Left cardiac atrium (tissue), 4 donors: ENCODE results near the gene INPP4B. TPM values are rescaled to one million over a fixed set of nuclear protein-coding genes. Genes with fewer than 3 reads are reported as not detected.
"Not testable (repeated sequence)": the region's sequence is repeated elsewhere in the genome, so short reads cannot be mapped to it uniquely, and the experiment has no call there.

Experiments used
- ATAC-seq, 2 donors: fragments of 200-7000 bp; cut with Tn5 transposase; one replicate each; pipeline ENCODE4 v1.9.1; 2020; ENCODE audit warnings: mild to moderate bottlenecking in 2 of 2, moderate library complexity in 2 of 2
- DNase-seq: peaks from one replicate; pipeline ENCODE4 v3.0.0-alpha.2; 2020
- intact Hi-C, 2 donors: fragments of 100-400 bp; cut with DNase I; formaldehyde crosslinking; loops; one replicate each; pipeline versions ENCODE4 v1.14.1 to v1.15.1; 2022 to 2023
- total RNA-seq, 2 donors: library from RNA; stranded (reverse); fragmentation: NEBNext Ultra II Directional; extraction: Animal tissue kit (Norgen Biotek cat#: 25700); gene quantifications; one replicate each; pipeline ENCODE4 v1.2.1, GENCODE V29; 2021
- donor health status: DM: no; HTN: yes; CAD: no.
- donor health status: DM: no; HTN: yes; CAD: no; lungs with severe emphysema.
- donor health status: DM: yes; HTN: yes; CAD: no.
- donor health status: Dilated cardiomyopathy.

The INPP4B gene
- total RNA-seq, 2 donors from 2014 or later, result 9.0 to 11.0 TPM

DNA sequence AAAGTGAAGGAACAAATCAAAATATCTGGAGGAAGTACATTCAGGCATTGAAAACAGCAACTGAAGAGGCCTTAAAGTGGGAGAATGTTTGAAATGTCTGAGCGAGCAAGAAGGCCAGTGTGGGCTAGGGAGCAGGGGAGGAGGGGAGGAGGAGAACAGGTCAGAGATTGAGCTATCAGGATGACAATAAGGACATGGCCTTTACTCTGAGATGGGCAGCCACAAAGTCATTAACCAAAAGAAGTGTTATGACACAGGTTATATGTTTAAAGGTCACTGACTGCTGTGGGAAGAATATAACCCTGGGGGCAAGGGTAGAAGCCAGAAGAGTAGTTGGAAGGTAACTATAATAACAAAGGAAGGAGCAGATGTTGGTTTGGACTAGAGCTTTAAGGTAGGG lies 315.4 kb downstream of the INPP4B start:
- ATAC-seq (no peak), DNase-seq (no peak)
- intact Hi-C loops, result no loop called here

DNA sequence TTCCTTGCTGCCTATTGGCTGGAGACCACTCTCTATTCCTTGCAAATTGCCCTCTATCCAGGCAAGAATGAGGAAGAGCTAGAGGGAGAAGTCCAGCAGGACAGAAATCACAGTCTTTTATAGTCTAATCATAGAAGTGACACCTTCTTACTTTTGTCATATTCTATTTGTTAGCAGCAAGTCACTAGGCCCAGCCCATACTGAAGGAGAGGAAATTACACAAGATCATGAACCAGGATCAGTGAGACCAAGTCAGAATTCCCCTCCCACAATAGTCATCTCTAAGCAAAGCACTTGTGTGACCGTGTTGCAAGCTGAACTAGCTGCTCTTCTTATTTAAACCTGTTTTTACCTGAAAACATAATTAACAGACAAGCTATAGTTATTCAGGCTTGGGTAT lies 317.7 kb downstream of the INPP4B start:
- no peak for DNase-seq
- intact Hi-C loops, result no loop called here
- ATAC-seq, result no peak

DNA sequence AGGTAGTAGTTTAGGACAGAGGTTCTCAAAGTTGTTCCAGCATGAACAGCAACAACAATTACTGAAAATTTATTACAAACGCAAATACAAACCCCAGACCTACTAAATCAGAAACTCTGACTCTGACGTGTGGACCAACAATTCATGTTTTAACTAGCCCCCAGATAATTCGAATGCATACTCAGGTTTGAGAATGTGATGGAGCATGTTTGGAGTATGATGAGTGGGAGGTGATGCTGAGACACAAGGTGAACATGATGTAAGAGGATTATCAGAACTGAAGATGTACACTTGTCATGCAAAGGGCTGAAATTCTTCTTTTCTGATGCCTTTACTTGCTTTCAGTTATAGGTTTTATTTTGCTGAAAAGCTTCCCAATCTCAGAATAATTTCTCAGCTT lies 323.0 kb downstream of the INPP4B start:
- ATAC-seq, result no peak

DNA sequence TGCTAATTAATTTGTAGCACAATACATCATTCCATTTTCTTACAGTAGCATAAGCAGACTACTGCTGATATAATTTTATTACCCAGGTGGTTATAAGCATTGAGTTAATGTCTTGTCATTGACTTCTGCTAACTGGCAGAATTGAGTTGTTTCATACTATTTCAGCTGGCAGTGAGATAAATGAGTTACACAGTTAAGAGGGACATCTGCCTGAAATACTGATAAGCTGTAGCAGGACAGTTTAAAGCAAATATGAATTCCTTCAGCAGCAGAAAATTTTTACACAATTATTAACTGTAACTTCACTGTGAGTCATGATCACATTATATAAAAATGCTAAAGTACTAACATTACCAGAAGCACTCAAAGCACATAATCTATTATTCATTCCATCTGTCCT lies 326.8 kb downstream of the INPP4B start:
- intact Hi-C loops, result no loop called here
- DNase-seq, result no peak
- no peak for ATAC-seq

More for the DNA sequence above, 323.0 kb downstream of the INPP4B start:
- DNase-seq, result no peak
- intact Hi-C loops, result no loop called here

DNA sequence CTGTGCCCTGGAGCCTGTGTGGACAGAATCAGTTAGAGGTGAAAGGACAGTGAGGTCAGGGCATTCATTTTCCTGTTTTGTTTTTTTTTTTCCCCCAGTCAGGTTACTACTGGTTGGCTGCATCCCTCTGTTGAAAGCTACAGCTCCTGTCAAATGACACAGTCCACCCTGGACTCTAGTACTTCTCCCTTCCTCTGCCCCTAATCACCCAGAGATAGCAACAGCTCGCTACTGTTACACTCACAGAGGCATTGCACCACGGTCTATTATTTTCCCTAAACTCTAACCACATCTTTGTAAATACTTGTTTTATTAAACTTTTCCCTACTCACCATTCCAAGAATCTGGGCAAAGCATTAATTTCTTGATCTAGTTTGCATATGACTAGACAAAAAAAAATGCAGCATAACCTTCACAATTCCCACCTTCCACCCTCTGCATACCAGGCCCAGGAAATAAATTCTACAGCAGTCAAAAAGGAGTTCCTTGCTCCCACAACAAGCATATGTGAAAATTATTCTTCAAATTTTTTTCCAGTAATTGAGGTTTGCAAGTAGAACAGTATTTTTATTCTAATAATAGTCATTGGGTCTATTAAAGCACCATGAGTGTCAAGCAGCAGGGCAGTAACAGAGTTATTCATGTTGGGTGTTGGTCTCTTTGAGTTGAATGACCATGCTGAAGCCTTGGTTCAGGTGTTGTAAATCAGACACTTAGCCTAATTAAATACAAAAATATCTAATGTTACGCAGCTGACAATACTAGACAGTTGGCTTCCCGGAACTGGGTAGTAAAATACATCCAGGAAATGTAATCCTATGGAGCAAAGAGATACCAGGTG lies 329.2 kb downstream of the INPP4B start:
- intact Hi-C loops, result no loop called here
- DNase-seq, result no peak
- peak; percentile 83 to 95 for ATAC-seq

DNA sequence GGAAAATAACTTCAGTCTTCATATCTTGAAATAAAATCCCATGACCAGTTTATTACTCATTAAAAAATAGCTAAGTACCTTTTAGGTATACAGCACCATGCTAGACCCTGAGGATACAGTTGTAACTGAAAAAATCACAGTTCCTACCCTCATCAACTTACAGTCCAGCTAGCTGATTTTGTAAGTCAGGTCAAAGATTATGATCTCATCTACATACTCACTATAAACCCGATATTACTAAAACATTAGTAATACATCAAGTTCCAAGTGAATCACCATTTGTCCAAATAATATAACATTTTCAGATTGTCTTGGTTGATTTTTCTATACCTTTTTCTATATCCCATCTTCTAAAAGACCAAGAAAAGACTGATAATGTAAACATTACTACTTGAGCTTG lies 333.9 kb downstream of the INPP4B start:
- no peak for DNase-seq
- no peak for ATAC-seq
- intact Hi-C loops, result no loop called here

DNA sequence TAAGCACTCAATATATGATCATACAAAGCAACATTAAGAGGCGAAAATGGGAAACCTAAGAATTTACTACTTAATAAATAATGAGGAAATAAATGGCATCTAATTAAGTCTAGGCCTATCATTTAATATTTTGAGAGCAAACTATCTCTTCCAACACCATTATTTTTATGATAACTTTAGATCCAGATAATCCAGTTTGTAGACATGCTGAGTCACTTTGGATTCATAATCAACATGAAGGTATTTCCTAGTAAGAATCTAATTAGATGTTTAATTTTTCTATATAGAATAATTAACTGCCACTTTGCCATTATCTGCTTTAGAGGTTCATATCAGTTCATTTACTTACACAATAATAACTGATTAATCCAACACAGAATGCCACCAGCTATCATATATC lies 336.2 kb downstream of the INPP4B start:
- DNase-seq (no peak), ATAC-seq (no peak)
- intact Hi-C loops, result no loop called here

DNA sequence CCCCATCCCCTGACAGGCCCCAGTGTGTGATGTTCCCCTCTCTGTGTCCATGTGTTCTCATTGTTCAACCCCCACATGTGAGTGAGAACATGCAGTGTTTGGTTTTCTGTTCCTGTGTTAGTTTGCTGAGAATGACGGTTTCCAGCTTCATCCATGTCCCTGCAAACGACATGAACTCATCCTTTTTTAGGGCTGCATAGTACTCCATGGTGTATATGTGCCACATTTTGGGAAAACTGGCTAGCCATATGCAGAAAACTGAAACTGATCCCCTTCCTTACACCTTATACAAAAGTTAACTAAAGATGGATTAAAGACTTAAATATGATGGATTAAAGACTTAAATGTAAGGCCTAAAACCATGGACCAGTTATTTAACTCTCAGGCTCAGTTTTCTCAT lies 336.7 kb downstream of the INPP4B start:
- DNase-seq, ATAC-seq, intact Hi-C loops: not testable (repeated sequence)

DNA sequence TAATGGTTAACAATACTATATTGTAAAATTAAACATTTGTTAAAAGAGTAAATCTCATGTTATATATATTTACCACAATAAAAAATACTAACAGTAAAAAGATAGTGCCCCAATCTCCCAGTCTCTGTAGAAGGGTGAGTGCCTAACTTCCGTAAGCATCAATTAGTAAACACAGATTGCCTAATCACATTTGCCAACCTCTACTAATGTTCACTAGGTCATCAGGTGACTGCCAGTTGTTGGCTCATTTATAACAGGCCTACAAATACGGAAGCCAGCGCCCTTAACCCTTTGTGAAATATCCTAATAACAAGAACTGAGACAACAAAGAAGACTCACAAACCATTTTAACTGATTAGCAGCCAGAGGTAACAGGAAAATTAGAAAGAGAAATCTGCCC lies 345.1 kb downstream of the INPP4B start:
- DNase-seq (no peak), ATAC-seq (no peak)
- intact Hi-C loops, result no loop called here

DNA sequence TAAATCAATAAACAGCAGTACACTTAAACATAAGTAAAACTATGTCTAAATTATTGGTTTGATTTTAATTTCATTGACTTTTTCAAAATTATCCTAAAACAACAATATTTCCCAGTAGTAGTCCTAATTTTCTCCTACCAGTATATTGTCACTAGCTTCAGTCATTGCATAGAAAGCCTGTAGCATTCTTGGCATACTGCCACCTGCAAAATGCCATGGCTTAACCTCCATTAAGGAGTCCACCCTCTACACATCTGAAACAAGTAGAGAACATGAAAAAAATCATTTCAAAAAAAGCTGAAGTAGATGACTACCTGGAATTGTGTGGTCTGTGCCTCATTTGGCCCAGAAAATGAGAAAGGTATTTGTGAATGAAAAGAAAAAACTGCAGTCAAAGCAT lies 348.5 kb downstream of the INPP4B start:
- ATAC-seq (no peak), DNase-seq (no peak)
- intact Hi-C loops, result no loop called here

DNA sequence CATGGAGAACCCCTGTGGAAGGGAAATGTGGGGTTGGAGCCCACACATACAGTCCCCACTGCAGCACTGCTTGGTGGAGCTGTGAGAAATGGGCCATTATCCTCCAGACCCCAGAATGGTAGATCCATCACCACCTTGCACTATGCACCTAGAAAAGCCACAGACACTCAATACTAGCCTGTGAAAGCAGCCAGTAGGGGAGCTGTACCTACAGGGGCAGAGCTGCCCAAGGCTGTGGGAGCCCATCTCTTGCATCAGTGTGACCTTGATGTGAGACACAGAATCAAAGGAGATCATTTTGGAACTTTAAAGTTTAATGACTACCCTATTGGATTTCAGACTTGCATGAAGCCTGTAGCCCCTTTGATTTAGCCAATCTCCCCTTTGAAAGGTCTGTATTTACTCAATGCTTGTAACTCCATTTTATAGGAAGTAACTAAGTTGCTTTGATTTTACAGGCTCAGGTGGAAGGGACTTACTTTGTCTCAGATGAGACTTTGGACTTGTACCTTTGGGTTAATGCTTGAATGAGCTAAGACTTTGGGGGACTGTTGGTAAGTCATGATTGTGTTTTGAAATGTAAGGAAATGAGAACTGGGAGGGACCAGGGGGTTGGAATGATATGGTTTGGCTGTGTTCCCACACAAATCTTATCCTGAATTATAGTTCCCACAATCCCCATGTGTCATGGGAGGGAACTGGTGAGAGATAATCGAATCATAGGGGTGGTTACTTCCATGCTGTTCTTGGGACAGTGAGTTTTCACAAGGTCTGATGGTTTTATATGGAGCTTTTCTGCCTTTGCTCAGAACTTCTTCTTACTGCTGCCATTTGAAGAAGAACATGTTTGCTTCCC lies 352.6 kb downstream of the INPP4B start:
- ATAC-seq, result no peak
- DNase-seq, result no peak
- intact Hi-C loops, result no loop called here

DNA sequence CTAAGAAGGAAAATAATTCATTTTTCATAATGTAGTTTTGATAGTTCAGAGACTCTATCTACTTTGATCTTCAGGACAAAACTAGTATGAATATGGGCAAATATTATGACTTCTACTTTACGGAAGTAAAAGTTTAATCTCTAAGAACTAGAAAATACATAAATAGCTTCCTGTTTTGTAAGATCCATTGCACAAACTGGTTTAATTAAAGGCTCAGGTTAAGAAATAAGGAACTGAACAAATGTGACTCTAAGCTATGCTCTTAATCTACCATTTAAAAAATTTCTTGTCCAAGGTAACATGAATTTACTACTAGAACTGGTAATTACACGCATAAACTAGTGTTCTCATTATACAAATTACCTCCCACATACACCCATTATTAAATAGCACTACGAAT lies 360.6 kb downstream of the INPP4B start:
- no peak for ATAC-seq
- no peak for DNase-seq
- intact Hi-C loops, result no loop called here

DNA sequence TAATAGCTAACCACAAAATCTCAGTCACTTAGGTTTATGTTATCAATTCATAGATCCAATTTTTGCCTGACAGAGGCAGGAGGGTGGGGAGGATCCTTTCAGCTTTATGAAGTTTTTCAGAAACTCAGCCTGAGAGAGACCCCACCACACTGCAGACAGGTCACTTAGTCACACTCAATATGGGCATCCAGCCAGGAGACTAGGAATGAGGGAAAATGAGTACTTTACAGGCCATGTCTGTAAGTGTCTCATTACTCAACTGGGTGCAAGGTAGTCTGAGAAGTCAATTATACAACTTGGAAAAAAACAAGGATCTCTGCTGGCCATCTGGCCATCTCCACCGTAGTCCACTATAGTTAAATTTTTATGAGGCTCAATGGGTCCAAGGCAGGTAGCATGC lies 365.9 kb downstream of the INPP4B start:
- DNase-seq (no peak), ATAC-seq (no peak)
- intact Hi-C loops, result no loop called here

DNA sequence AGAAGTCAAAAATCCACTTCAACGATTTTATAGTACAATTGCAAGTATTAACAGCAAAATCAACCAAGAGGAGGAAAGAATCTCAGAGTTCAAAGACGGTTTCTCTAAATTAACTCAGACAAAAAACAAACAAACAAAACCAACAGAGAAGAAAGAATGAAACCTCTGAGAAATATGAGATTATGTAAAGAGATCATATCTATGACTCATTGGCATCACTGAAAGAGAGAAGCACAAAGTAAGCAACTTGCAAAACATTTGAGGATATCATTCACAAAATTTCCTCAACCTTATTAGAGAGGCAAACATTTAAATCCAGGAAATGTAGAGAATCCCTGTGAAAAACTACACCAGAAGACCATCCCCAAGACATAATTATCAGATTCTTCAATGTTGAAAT lies 370.4 kb downstream of the INPP4B start:
- DNase-seq (no peak), ATAC-seq (no peak)
- intact Hi-C loops, result no loop called here

DNA sequence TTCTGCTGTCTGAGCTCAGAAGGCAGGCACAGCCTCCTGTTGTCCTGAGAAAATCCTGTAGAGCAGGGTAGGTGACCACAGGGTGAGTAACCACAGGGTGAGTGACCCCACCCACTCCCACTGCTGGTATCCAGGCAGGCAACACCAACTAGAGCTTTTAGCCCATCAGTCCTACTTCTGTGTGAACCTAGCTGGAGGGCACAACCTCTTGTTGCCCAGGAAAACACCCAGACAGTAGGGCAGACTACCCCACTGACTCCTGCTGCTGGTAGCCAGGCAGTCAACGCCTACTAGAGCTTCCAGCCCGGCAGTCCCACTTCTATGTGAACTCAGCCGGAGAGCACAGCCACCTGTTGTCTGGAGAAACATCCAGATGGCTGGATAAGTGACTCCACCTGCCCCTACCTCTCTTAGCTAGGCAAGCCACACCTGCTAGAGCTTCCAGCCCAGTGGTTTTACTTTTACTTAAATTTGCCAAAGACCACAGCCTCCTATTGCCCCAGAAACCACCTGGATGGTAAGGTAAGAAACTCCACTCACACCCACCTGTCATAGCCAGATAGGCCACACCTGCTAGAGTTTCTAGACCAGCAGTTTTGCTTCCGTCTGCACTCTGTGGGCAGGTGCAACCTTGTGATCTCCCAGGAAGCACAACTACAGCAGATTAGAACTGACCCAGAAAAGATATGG lies 371.6 kb downstream of the INPP4B start:
- DNase-seq (no peak), ATAC-seq (peak in 1 of 2 donors; percentile 18)
- intact Hi-C loops, result no loop called here

DNA sequence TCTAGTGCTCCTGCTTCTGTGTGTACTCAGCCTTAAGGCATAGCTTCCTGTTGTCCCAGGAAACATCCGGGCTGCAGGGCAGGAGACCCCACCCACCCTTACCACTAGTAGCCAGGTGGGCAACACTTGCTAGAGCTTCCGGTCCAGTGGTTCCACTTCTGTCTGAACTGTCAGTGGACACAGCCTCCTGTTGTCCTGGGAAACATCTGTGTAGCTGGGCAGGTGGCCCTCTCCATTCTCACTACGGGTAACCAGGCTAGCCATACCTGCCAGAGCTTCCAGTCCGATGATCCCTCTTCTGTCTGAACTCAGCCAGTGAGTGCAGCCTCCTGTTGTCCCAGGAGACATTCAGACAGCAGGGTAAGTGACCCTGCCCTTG lies 372.2 kb downstream of the INPP4B start:
- ATAC-seq (no peak), DNase-seq (no peak)
- intact Hi-C loops, result no loop called here

DNA sequence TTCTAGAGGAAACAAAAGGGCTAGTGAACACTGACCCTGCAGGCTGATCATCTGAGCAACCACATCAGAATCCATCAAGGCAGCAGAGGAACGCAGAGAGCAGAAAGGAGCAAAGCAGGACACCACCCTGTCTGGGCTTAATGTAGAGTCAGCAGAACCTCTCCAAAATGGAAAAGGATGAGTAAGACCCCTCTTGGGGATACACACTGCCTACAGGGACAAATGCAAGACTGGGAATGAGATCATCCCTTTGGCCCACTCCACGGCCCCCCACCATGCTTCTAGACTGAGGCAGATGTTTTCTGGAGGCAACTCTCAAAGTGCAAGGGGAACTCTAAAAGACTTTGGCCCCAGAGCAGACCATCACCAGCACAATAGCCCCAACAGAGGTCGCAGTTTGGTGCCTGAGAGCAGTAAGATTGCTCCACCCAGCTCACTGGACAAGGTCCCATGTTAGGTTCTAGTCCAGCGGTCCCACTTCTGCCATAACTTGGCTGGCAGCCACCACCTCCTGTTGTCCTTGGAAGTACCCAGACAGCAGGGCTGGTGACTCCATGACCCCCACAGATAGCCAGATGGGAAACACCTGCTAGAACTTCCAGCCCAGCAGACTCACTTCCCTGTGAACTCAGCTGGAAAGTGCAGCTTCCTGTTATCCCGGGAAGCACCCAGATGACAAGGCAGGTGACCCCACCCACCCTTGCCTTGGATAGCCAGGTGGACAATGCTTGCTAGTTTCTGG lies 372.7 kb downstream of the INPP4B start:
- peak in 1 of 2 donors; percentile 73 for ATAC-seq
- DNase-seq, result peak; percentile 28
- intact Hi-C loops, result no loop called here

DNA sequence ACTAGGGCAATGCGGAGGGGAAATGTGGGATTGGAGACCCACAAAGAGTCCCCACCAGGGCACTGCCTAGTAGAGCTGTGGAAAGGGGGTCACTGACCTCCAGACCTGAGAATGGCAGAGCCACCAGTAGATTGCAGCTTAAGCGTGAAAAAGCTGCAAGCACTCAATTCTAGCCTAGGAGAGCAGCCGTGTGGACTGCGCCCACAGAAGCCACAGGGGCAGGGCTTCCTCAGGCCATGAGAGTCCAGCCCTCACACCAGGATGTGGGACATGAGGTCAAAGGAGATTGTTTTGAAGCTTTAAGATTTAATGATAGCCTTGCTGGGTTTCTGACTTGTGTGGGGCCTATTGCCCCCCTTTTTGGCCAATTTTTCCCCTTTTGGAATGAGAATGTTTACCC lies 379.0 kb downstream of the INPP4B start:
- ATAC-seq, result no peak
- intact Hi-C loops, result no loop called here
- no peak for DNase-seq

DNA sequence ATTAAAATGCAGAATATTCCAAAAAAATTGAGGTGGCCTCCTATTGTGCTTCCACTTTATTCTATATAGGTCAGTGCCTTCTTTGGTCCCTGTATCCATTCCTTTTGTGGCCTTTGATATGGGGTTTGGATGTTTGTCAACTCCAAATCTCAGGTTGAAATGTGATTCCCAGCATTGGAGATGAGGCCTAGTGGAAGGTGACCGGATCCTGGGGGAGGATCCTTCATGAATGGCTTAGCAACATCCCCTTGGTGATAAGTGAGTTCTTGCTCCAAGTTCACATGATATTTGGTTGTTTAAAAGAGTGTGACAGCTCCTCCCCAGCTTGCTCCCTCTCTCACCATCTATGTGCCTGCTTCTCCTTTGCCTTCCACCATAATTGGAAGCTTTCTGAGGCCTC lies 380.6 kb downstream of the INPP4B start:
- ATAC-seq, result no peak
- DNase-seq, result no peak
- intact Hi-C loops, result no loop called here
